HPDE6-E6E7 (cell line): ENCODE data around the gene TRIM65.

Source experiments
- DNase-seq: peaks from one replicate; pipeline ENCODE4 v3.0.0; 2011; ENCODE audit warnings: missing footprints; ENCODE audit errors: extremely low spot score

Gene TRIM65

GRCh38 chr17:75917917-75918445 is 21.2 kb upstream of the TRIM65 start:
- DNase-seq, result no peak

GRCh38 chr17:75917141-75917916 is 20.6 kb upstream of the TRIM65 start:
- no peak for DNase-seq

- no peak for DNase-seq
Observed at GRCh38 chr17:75915268-75915667, 18.5 kb upstream of the TRIM65 start.

GRCh38 chr17:75914643-75915267 is 18.0 kb upstream of the TRIM65 start:
- no peak for DNase-seq

GRCh38 chr17:75913537-75914210 is 16.9 kb upstream of the TRIM65 start:
- DNase-seq, result no peak

GRCh38 chr17:75910699-75911098 is 13.9 kb upstream of the TRIM65 start:
- no peak for DNase-seq

GRCh38 chr17:75909812-75910274 is 13.1 kb upstream of the TRIM65 start:
- no peak for DNase-seq

- DNase-seq, result no peak
Observed at GRCh38 chr17:75909051-75909811, 12.5 kb upstream of the TRIM65 start.

GRCh38 chr17:75908201-75908600 is 11.4 kb upstream of the TRIM65 start:
- DNase-seq, result no peak

GRCh38 chr17:75906143-75906884 is 9.6 kb upstream of the TRIM65 start:
- no peak for DNase-seq

GRCh38 chr17:75904749-75905521 is 8.2 kb upstream of the TRIM65 start, which contains the start of gene MRPL38:
TSS of gene MRPL38 (minus strand) at chr17:75904884. CDS start at chr17:75904875, 9 bp downstream.
- peak; percentile 95 for DNase-seq

GRCh38 chr17:75902406-75902805 is 5.7 kb upstream of the TRIM65 start:
- DNase-seq, result no peak

GRCh38 chr17:75901727-75902126 is 5.0 kb upstream of the TRIM65 start:
- DNase-seq, result no peak

GRCh38 chr17:75900691-75901533 is 4.2 kb upstream of the TRIM65 start:
- DNase-seq, result no peak

GRCh38 chr17:75899767-75900468 is 3.2 kb upstream of the TRIM65 start:
- DNase-seq, result no peak

- no peak for DNase-seq
Observed at GRCh38 chr17:75899353-75899752, 2.6 kb upstream of the TRIM65 start.

- DNase-seq, result no peak
Observed at GRCh38 chr17:75898791-75899190, 2.0 kb upstream of the TRIM65 start.

- no peak for DNase-seq
Observed at GRCh38 chr17:75898065-75898464, 1.3 kb upstream of the TRIM65 start.
